Stomach (tissue), 9 donors: ENCODE results near the gene BANF2. TPM values are rescaled to one million over a fixed set of nuclear protein-coding genes. Genes with fewer than 3 reads are reported as not detected.

Experiments used
- DNase-seq, 2 donors: peaks; one replicate each; pipeline versions ENCODE4 v3.0.0 to v3.0.0-alpha.2; 2013 to 2019
- H3K27ac ChIP-seq, 5 donors: fragments of 200-600 bp in 4 of 5; sonication (generic) in 4 of 5; one replicate each; pipeline ENCODE4 v1.5.1; 2013 to 2019; ENCODE audit warnings: mild to moderate bottlenecking in 1 of 5, moderate library complexity in 1 of 5
- H3K27me3 ChIP-seq, 3 donors: fragments of 200-600 bp; sonication (generic); one replicate each; pipeline ENCODE4 v1.5.1; 2017 to 2019; ENCODE audit warnings: mixed run types in 1 of 3
- H3K36me3 ChIP-seq, 4 donors: fragments of 200-600 bp; sonication (generic); 1 replicate in 3 of 4; 2 replicates in 1 of 4; pipeline ENCODE4 v1.5.1; 2016 to 2019
- H3K4me1 ChIP-seq, 4 donors: fragments of 200-600 bp; sonication (generic); one replicate each; pipeline ENCODE4 v1.5.1; 2016 to 2019
- H3K4me3 ChIP-seq, 4 donors: fragments of 200-600 bp; sonication (generic) in 3 of 4; one replicate each; pipeline ENCODE4 v1.5.1; 2016 to 2019; ENCODE audit warnings: mild to moderate bottlenecking in 1 of 4
- H3K9me3 ChIP-seq, 4 donors: fragments of 200-600 bp; sonication (generic); one replicate each; pipeline ENCODE4 v1.5.1; 2016 to 2019
- CTCF ChIP-seq, 7 experiments: fragments of 450-650 bp in 4 of 7; fragments of 200-600 bp in 3 of 7; sonication (generic) in 3 of 7; IDR thresholded peaks; one replicate each; pipeline ENCODE4 v1.5.1; 2016 to 2019; ENCODE audit warnings: antibody characterized with exemption in 7 of 7, control low read depth in 2 of 7, mild to moderate bottlenecking in 1 of 7
- EP300 ChIP-seq: sonication (generic); formaldehyde crosslinking; IDR thresholded peaks from one replicate; pipeline ENCODE4 v1.6.1; 2017; ENCODE audit warnings: antibody characterized with exemption
- POLR2A ChIP-seq, 4 donors: fragments of 450-650 bp; IDR thresholded peaks; one replicate each; pipeline ENCODE4 v1.6.1; 2016; ENCODE audit warnings: antibody characterized with exemption in 4 of 4, control low read depth in 2 of 4, mild to moderate bottlenecking in 1 of 4, moderate library complexity in 1 of 4
- POLR2AphosphoS5 ChIP-seq, 3 donors: sonication (generic); formaldehyde crosslinking; IDR thresholded peaks; one replicate each; pipeline ENCODE4 v1.6.1; 2016; ENCODE audit warnings: antibody characterized with exemption in 3 of 3
- WGBS, 5 donors: extraction: QIAGEN DNeasy Blood & Tissue Kit in 3 of 5; methylation state at CpG; one replicate each; pipeline versions ENCODE4 v1.1.5 to v1.1.7; 2013 to 2018; 5-methylcytosine and 5-hydroxymethylcytosine counted together
- intact Hi-C: fragments of 100-400 bp; cut with DNase I; formaldehyde crosslinking; loops from one replicate; pipeline ENCODE4 v1.15.1; 2023; ENCODE audit warnings: low total_unique reads
- polyA plus RNA-seq, 3 donors: library from polyadenylated mRNA; stranded (reverse); fragments of 200-250 nt; gene quantifications; one replicate each; pipeline ENCODE4 v1.2.3, GENCODE V29; 2013
- total RNA-seq, 5 donors: library from RNA; depleted of rRNA; stranded (reverse); fragments of >200 nt; gene quantifications; one replicate each; pipeline versions ENCODE4 v1.1.0 to v1.2.3, GENCODE V29; 2014 to 2016
- donor health status: healthy with polysubstance abuse.
- donor health status: Bipolar disorder and iron deficiency.
- donor health status: healthy.

Gene BANF2
- total and polyA plus RNA-seq, 8 donors = not detected

GRCh38 chr20:17762873-17763557 is 63.2 kb downstream of the BANF2 start:
- Histone ChIP-seq H3K36me3 (no peaks in the 10 kb centered on the region), H3K27me3 (no peaks in the 10 kb centered on the region), H3K4me3 (no peak overlapping the region), H3K4me1 (peaks cover 0 to 20% (median 9%) of the 10 kb centered on the region in 4 donors), H3K9me3 (peaks cover 0 to 14% (median 11%) of the 10 kb centered on the region in 4 donors), H3K27ac (peak overlapping the region in 4 of 5 donors; percentile 61 to 74 (median 70))
- intact Hi-C loops = no loop called here
- DNase-seq = peak; percentile 51 to 70
- WGBS, 5 donors = 65 to 70% (median 69%) methylated on average over 6 of the region's 6 CpGs
- no peak for TF ChIP-seq CTCF (IDR thresholded peaks at IDR 0.05)
- TF ChIP-seq EP300 = no peak
- TF ChIP-seq POLR2AphosphoS5 (IDR thresholded peaks at IDR 0.05) = no peak
- TF ChIP-seq POLR2A (IDR thresholded peaks at IDR 0.05) = no peak

- H3K27ac ChIP-seq = no peak overlapping the region
- H3K4me3 ChIP-seq = no peak overlapping the region
- H3K9me3 ChIP-seq = no peaks in the 10 kb centered on the region
- no peak for TF ChIP-seq EP300
- no peak for TF ChIP-seq POLR2AphosphoS5 (IDR thresholded peaks at IDR 0.05)
- no peak for TF ChIP-seq POLR2A (IDR thresholded peaks at IDR 0.05)
- TF ChIP-seq CTCF (IDR thresholded peaks at IDR 0.05) = no peak
- intact Hi-C loops = no loop called here
- peaks cover 0 to 20% (median 9%) of the 10 kb centered on the region in 4 donors for H3K4me1 ChIP-seq
- no peak for DNase-seq
- no peaks in the 10 kb centered on the region for H3K36me3 ChIP-seq
- 76 to 97% (median 92%) methylated on average over 3 to 4 of the region's 4 CpGs for WGBS, 5 donors
- H3K27me3 ChIP-seq = no peaks in the 10 kb centered on the region
Observed at GRCh38 chr20:17765017-17765416, 65.3 kb downstream of the BANF2 start.

GRCh38 chr20:17765584-17765983 is 65.8 kb downstream of the BANF2 start:
- Histone ChIP-seq H3K36me3 (no peaks in the 10 kb centered on the region), H3K27me3 (no peaks in the 10 kb centered on the region), H3K4me1 (peaks cover 0 to 20% (median 9%) of the 10 kb centered on the region in 4 donors), H3K4me3 (no peak overlapping the region), H3K27ac (no peak overlapping the region), H3K9me3 (no peaks in the 10 kb centered on the region)
- intact Hi-C loops = no loop called here
- 80 to 91% (median 81%) methylated on average over 7 of the region's 7 CpGs for WGBS, 5 donors
- TF ChIP-seq POLR2AphosphoS5 (IDR thresholded peaks at IDR 0.05) (no peak), POLR2A (IDR thresholded peaks at IDR 0.05) (no peak), EP300 (no peak), CTCF (IDR thresholded peaks at IDR 0.05) (no peak)
- DNase-seq = no peak

- H3K4me3 ChIP-seq = no peak overlapping the region
- DNase-seq = no peak
- 59 to 80% (median 78%) methylated on average over 3 of the region's 3 CpGs for WGBS, 5 donors
- H3K27me3 ChIP-seq = no peaks in the 10 kb centered on the region
- H3K4me1 ChIP-seq = peaks cover 0 to 20% (median 9%) of the 10 kb centered on the region in 4 donors
- intact Hi-C loops = no loop called here
- H3K27ac ChIP-seq = no peak overlapping the region
- no peaks in the 10 kb centered on the region for H3K9me3 ChIP-seq
- TF ChIP-seq EP300 = no peak
- no peak for TF ChIP-seq CTCF (IDR thresholded peaks at IDR 0.05)
- no peak for TF ChIP-seq POLR2AphosphoS5 (IDR thresholded peaks at IDR 0.05)
- no peak for TF ChIP-seq POLR2A (IDR thresholded peaks at IDR 0.05)
- H3K36me3 ChIP-seq = no peaks in the 10 kb centered on the region
Observed at GRCh38 chr20:17766226-17766625, 66.5 kb downstream of the BANF2 start.
